ACC112 (cell line): ENCODE measurements around the gene ARFGEF2.

ENCODE experiments used
- H2AFZ ChIP-seq: fragments of 200-600 bp; sonication (generic); one replicate; pipeline ENCODE4 v1.6.0; 2017; ENCODE audit warnings: antibody characterized with exemption, low read length; ENCODE audit not compliant: unreplicated experiment
- H3K27ac ChIP-seq: fragments of 200-600 bp; sonication (generic); 2 replicates; pipeline ENCODE4 v1.5.1; 2014; ENCODE audit warnings: low read depth, mild to moderate bottlenecking, antibody characterized with exemption, low read length, moderate library complexity
- H3K27me3 ChIP-seq: fragments of 200-600 bp; sonication (generic); 2 replicates; pipeline ENCODE4 v1.6.1; 2014; ENCODE audit warnings: mild to moderate bottlenecking, antibody characterized with exemption, low read length, moderate library complexity, mixed read lengths; ENCODE audit not compliant: insufficient read depth
- H3K36me3 ChIP-seq: fragments of 200-600 bp; sonication (generic); 2 replicates; pipeline ENCODE4 v1.6.1; 2016; ENCODE audit warnings: mild to moderate bottlenecking, antibody characterized with exemption, low read length, moderate library complexity, mixed read lengths; ENCODE audit not compliant: insufficient read depth
- H3K4me1 ChIP-seq: fragments of 200-600 bp; sonication (generic); one replicate; pipeline ENCODE4 v1.6.1; 2016; ENCODE audit warnings: low read length, mixed read lengths; ENCODE audit not compliant: insufficient read depth, unreplicated experiment, control insufficient read depth
- H3K4me3 ChIP-seq: fragments of 200-600 bp; sonication (generic); 2 replicates; pipeline ENCODE4 v1.5.1; 2014; ENCODE audit warnings: mild to moderate bottlenecking, low read depth, low read length
- H3K79me2 ChIP-seq: fragments of 200-600 bp; sonication (generic); one replicate; pipeline ENCODE4 v1.6.0; 2016; ENCODE audit warnings: low read length; ENCODE audit not compliant: control insufficient read depth, unreplicated experiment, insufficient read depth

The ARFGEF2 gene

GRCh38 chr20:48940170-48940569, 18.7 kb downstream of the ARFGEF2 start:
- Histone ChIP-seq H3K27ac (no peak overlapping the region), H3K4me1 (no peaks in the 10 kb centered on the region), H3K4me3 (no peak overlapping the region), H2AFZ (no peak overlapping the region), H3K79me2 (peaks cover 43% of the 10 kb centered on the region), H3K27me3 (no peaks in the 10 kb centered on the region), H3K36me3 (peaks cover 10% of the 10 kb centered on the region)

- H3K36me3 ChIP-seq, result peaks cover 10% of the 10 kb centered on the region
- no peak overlapping the region for H2AFZ ChIP-seq
- no peaks in the 10 kb centered on the region for H3K27me3 ChIP-seq
- no peaks in the 10 kb centered on the region for H3K4me1 ChIP-seq
- H3K79me2 ChIP-seq, result peaks cover 43% of the 10 kb centered on the region
- H3K27ac ChIP-seq, result no peak overlapping the region
- no peak overlapping the region for H3K4me3 ChIP-seq
Measured at GRCh38 chr20:48941467-48941866, 20.0 kb downstream of the ARFGEF2 start.

GRCh38 chr20:48942730-48943129, 21.2 kb downstream of the ARFGEF2 start:
- Histone ChIP-seq H2AFZ (no peak overlapping the region), H3K4me1 (no peaks in the 10 kb centered on the region), H3K79me2 (peaks cover 32% of the 10 kb centered on the region), H3K4me3 (no peak overlapping the region), H3K27me3 (no peaks in the 10 kb centered on the region), H3K36me3 (peaks cover 10% of the 10 kb centered on the region), H3K27ac (no peak overlapping the region)

GRCh38 chr20:48944663-48945297, 23.3 kb downstream of the ARFGEF2 start:
- Histone ChIP-seq H3K79me2 (peaks cover 15% of the 10 kb centered on the region), H3K4me3 (no peak overlapping the region), H3K27ac (no peak overlapping the region), H3K36me3 (peaks cover 10% of the 10 kb centered on the region), H2AFZ (no peak overlapping the region), H3K27me3 (no peaks in the 10 kb centered on the region), H3K4me1 (no peaks in the 10 kb centered on the region)

- Histone ChIP-seq H3K79me2 (peaks cover 9% of the 10 kb centered on the region), H3K36me3 (peaks cover 12% of the 10 kb centered on the region), H2AFZ (no peak overlapping the region), H3K27ac (no peak overlapping the region), H3K27me3 (no peaks in the 10 kb centered on the region), H3K4me3 (no peak overlapping the region), H3K4me1 (no peaks in the 10 kb centered on the region)
Measured at GRCh38 chr20:48945840-48946514, 24.5 kb downstream of the ARFGEF2 start.

GRCh38 chr20:48948612-48949011, 27.1 kb downstream of the ARFGEF2 start:
- peaks cover 3% of the 10 kb centered on the region for H3K79me2 ChIP-seq
- H3K27me3 ChIP-seq, result no peaks in the 10 kb centered on the region
- H3K4me1 ChIP-seq, result no peaks in the 10 kb centered on the region
- H2AFZ ChIP-seq, result no peak overlapping the region
- H3K4me3 ChIP-seq, result no peak overlapping the region
- peaks cover 15% of the 10 kb centered on the region for H3K36me3 ChIP-seq
- H3K27ac ChIP-seq, result no peak overlapping the region

- Histone ChIP-seq H3K4me1 (no peaks in the 10 kb centered on the region), H3K36me3 (peaks cover 18% of the 10 kb centered on the region), H3K27me3 (no peaks in the 10 kb centered on the region), H2AFZ (no peak overlapping the region), H3K27ac (no peak overlapping the region), H3K4me3 (no peak overlapping the region), H3K79me2 (peaks cover 3% of the 10 kb centered on the region)
Measured at GRCh38 chr20:48949304-48950170, 28.0 kb downstream of the ARFGEF2 start.

- Histone ChIP-seq H3K36me3 (peaks cover 19% of the 10 kb centered on the region), H3K27me3 (no peaks in the 10 kb centered on the region), H3K79me2 (no peaks in the 10 kb centered on the region), H2AFZ (no peak overlapping the region), H3K27ac (no peak overlapping the region), H3K4me1 (no peaks in the 10 kb centered on the region), H3K4me3 (no peak overlapping the region)
Measured at GRCh38 chr20:48951041-48951440, 29.5 kb downstream of the ARFGEF2 start.

GRCh38 chr20:48951646-48952045, 30.1 kb downstream of the ARFGEF2 start:
- Histone ChIP-seq H3K79me2 (no peaks in the 10 kb centered on the region), H3K4me3 (no peak overlapping the region), H2AFZ (no peak overlapping the region), H3K36me3 (peaks cover 19% of the 10 kb centered on the region), H3K4me1 (no peaks in the 10 kb centered on the region), H3K27me3 (no peaks in the 10 kb centered on the region), H3K27ac (no peak overlapping the region)

- Histone ChIP-seq H3K4me3 (no peak overlapping the region), H3K36me3 (peaks cover 19% of the 10 kb centered on the region), H3K27ac (no peak overlapping the region), H2AFZ (no peak overlapping the region), H3K27me3 (no peaks in the 10 kb centered on the region), H3K79me2 (no peaks in the 10 kb centered on the region), H3K4me1 (no peaks in the 10 kb centered on the region)
Measured at GRCh38 chr20:48952656-48953055, 31.1 kb downstream of the ARFGEF2 start.
